Liver (tissue), 9 donors: ENCODE measurements around the gene UBALD1. TPM values are rescaled to one million over a fixed set of nuclear protein-coding genes. Genes with fewer than 3 reads are reported as not detected.

Experiments
- DNase-seq: peaks from one replicate; pipeline ENCODE4 v3.0.0-alpha.2; 2017; ENCODE audit warnings: low spot score
- H3K27ac ChIP-seq, 2 donors: one replicate each; pipeline ENCODE4 v1.7.0; 2013; ENCODE audit warnings: inconsistent platforms in 2 of 2, low read length in 2 of 2, control low read depth in 1 of 2, low read depth in 1 of 2, mild to moderate bottlenecking in 1 of 2
- H3K27me3 ChIP-seq, 4 donors: one replicate each; pipeline versions ENCODE4 v1.6.1 to v1.7.0; 2013; ENCODE audit warnings: low read length in 3 of 4, inconsistent platforms in 1 of 4, mild to moderate bottlenecking in 1 of 4, moderate library complexity in 1 of 4; ENCODE audit not compliant: control insufficient read depth in 4 of 4, insufficient read depth in 4 of 4
- H3K36me3 ChIP-seq, 4 donors: one replicate each; pipeline versions ENCODE4 v1.6.1 to v1.7.0; 2013; ENCODE audit warnings: low read length in 3 of 4, mild to moderate bottlenecking in 3 of 4, low read depth in 1 of 4, moderate library complexity in 1 of 4; ENCODE audit not compliant: control insufficient read depth in 4 of 4, insufficient read depth in 3 of 4
- H3K4me1 ChIP-seq, 4 donors: one replicate each; pipeline versions ENCODE4 v1.6.1 to v1.7.0; 2013; ENCODE audit warnings: low read length in 3 of 4, mild to moderate bottlenecking in 3 of 4, moderate library complexity in 1 of 4; ENCODE audit not compliant: control insufficient read depth in 4 of 4, insufficient read depth in 4 of 4
- H3K4me3 ChIP-seq, 3 donors: one replicate each; pipeline versions ENCODE4 v1.6.1 to v1.7.0; 2013; ENCODE audit warnings: low read length in 3 of 3, control low read depth in 1 of 3, low read depth in 1 of 3, mild to moderate bottlenecking in 1 of 3
- H3K9ac ChIP-seq, 2 donors: one replicate each; pipeline ENCODE4 v1.7.0; 2013; ENCODE audit warnings: low read length in 2 of 2, mild to moderate bottlenecking in 2 of 2, moderate library complexity in 2 of 2, control low read depth in 1 of 2, low read depth in 1 of 2
- H3K9me3 ChIP-seq, 4 donors: one replicate each; pipeline versions ENCODE4 v1.6.1 to v1.7.0; 2013; ENCODE audit warnings: low read length in 3 of 4; ENCODE audit not compliant: control insufficient read depth in 4 of 4
- EGR1 ChIP-seq, 2 donors: IDR thresholded peaks; 2 replicates each; pipeline ENCODE4 v1.6.1; 2016 to 2018; ENCODE audit warnings: antibody characterized with exemption in 2 of 2, low read depth in 2 of 2
- FOXA2 ChIP-seq: IDR thresholded peaks from 2 replicates; pipeline ENCODE4 v1.6.1; 2016; ENCODE audit warnings: antibody characterized with exemption
- GABPA ChIP-seq, 2 donors: IDR thresholded peaks in 1 of 2; conservative IDR thresholded peaks in 1 of 2; 2 replicates each; pipeline ENCODE4 v1.6.1; 2016; ENCODE audit warnings: antibody characterized with exemption in 2 of 2, mild to moderate bottlenecking in 1 of 2, moderate library complexity in 1 of 2
- HNF4A ChIP-seq, 2 donors: conservative IDR thresholded peaks; 2 replicates each; pipeline ENCODE4 v1.6.1; 2016; ENCODE audit warnings: antibody characterized with exemption in 2 of 2, mild to moderate bottlenecking in 2 of 2
- HNF4G ChIP-seq: IDR thresholded peaks from 2 replicates; pipeline ENCODE4 v1.6.1; 2016; ENCODE audit warnings: antibody characterized with exemption
- JUND ChIP-seq, 2 donors: IDR thresholded peaks; 2 replicates each; pipeline ENCODE4 v1.6.1; 2016; ENCODE audit warnings: antibody characterized with exemption in 2 of 2
- NR2F2 ChIP-seq: IDR thresholded peaks from 2 replicates; pipeline ENCODE4 v1.6.1; 2016; ENCODE audit warnings: antibody characterized with exemption
- RAD21 ChIP-seq, 2 donors: IDR thresholded peaks; 2 replicates each; pipeline ENCODE4 v1.6.1; 2016; ENCODE audit warnings: antibody characterized with exemption in 2 of 2, mild to moderate bottlenecking in 2 of 2
- RXRA ChIP-seq, 2 donors: IDR thresholded peaks; 2 replicates each; pipeline ENCODE4 v1.6.1; 2017 to 2018; ENCODE audit warnings: antibody characterized with exemption in 2 of 2, mild to moderate bottlenecking in 1 of 2
- SP1 ChIP-seq: IDR thresholded peaks from 2 replicates; pipeline ENCODE4 v1.6.1; 2018; ENCODE audit warnings: antibody characterized with exemption, mild to moderate bottlenecking
- YY1 ChIP-seq: IDR thresholded peaks from 2 replicates; pipeline ENCODE4 v1.6.1; 2016; ENCODE audit warnings: antibody characterized with exemption, mild to moderate bottlenecking
- WGBS: extraction: QIAGEN DNeasy Blood & Tissue Kit; methylation state at CpG from one replicate; pipeline ENCODE4 v1.1.7; 2013; 5-methylcytosine and 5-hydroxymethylcytosine counted together
- polyA plus RNA-seq, 2 donors: library from polyadenylated mRNA; stranded (reverse) in 1 of 2; unstranded in 1 of 2; fragments of 200-250 nt in 1 of 2; fragments of >200 nt in 1 of 2; fragmentation: Nextera tagmentation in 1 of 2; extraction: Ambion mirVana in 1 of 2; gene quantifications; one replicate each; pipeline versions ENCODE4 v1.2.1 to v1.2.3, GENCODE V29; 2013 to 2015
- total RNA-seq, 2 donors: library from RNA; depleted of rRNA; stranded (reverse); fragments of >200 nt; gene quantifications; one replicate each; pipeline ENCODE4 v1.2.3, GENCODE V29; 2014
- TF ChIP-seq, protein P1 (sequence below): IDR thresholded peaks from 2 replicates; pipeline ENCODE4 v1.6.1; 2016; ENCODE audit warnings: antibody characterized with exemption
- TF ChIP-seq, protein P2 (sequence below): IDR thresholded peaks from 2 replicates; pipeline ENCODE4 v1.6.1; 2016; ENCODE audit warnings: antibody characterized with exemption
- donor health status: healthy.
- donor health status: healthy.
- donor health status: healthy.
- donor health status: healthy.
- donor health status: healthy.

UBALD1 gene
- total and polyA plus RNA-seq, 4 donors = 4.5 to 22.4 (median 7.5) TPM

DNA sequence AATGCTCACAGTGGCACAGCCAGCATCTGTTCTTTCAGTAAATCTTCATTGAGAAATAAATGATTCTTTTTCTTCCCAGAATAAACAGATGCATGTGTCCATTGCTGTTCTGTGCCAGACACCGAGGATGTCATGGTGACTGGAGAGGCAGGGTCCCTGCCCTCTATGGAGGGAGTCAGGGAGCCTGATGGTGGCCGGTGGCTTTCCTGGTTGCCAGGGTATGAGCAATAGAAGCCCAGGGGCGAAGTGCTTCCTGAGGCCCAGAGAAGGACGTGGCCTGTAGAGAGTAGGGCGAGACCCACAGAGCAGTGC, 48.7 kb upstream of the UBALD1 start:
- no peaks in the 10 kb centered on the region for H3K9me3 ChIP-seq
- H3K4me1 ChIP-seq = peaks cover 18 to 59% (median 40%) of the 10 kb centered on the region in 4 donors
- DNase-seq = no peak
- TF ChIP-seq EGR1 (IDR thresholded peaks at IDR 0.05; ENCODE audit: low read depth in 2 of 2) = no peak
- TF ChIP-seq GABPA (IDR thresholded peaks at IDR 0.05 in 1 of 2, conservative IDR thresholded peaks at IDR 0.05 in 1 of 2) = no peak
- no peak for TF ChIP-seq NR2F2
- no peak for TF ChIP-seq YY1
- TF ChIP-seq RAD21 (IDR thresholded peaks at IDR 0.05) = no peak
- no peak for TF ChIP-seq HNF4A (conservative IDR thresholded peaks at IDR 0.05)
- WGBS = 36% methylated on average over 5 of the region's 5 CpGs
- peaks cover 0 to 13% (median 5%) of the 10 kb centered on the region in 4 donors for H3K36me3 ChIP-seq
- H3K27me3 ChIP-seq = no peaks in the 10 kb centered on the region
- peak overlapping the region; percentile 95 to 96 for H3K27ac ChIP-seq
- H3K4me3 ChIP-seq = no peak overlapping the region
- peak overlapping the region; percentile 44 to 74 for H3K9ac ChIP-seq

DNA sequence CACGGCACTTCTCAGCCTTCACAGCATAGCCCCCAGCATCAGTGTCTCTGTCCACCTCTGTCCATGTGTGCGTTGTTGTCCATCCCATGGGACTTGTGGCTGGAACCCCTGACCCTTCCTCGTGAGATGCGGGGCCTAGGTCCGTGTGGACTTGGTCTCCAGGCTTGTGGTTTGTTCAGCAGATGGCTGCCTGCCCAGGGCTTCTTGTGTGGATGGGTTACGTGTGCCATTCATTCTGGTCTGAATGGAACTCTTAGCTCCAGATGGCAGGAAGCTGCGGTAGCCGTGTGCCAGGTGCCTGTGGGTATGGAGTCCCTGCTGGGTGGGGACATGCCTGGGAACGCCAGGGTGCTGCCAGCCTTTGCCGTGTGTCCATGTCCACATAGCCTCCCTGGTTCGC, 47.0 kb upstream of the UBALD1 start:
- H3K9ac ChIP-seq = no peak overlapping the region
- peaks cover 18 to 53% (median 35%) of the 10 kb centered on the region in 4 donors for H3K4me1 ChIP-seq
- H3K27me3 ChIP-seq = no peaks in the 10 kb centered on the region
- H3K27ac ChIP-seq = peak overlapping the region; percentile 32
- peaks cover 0 to 9% (median 5%) of the 10 kb centered on the region in 4 donors for H3K36me3 ChIP-seq
- H3K9me3 ChIP-seq = no peaks in the 10 kb centered on the region
- WGBS = 72% methylated on average over 11 of the region's 11 CpGs
- no peak overlapping the region for H3K4me3 ChIP-seq
- DNase-seq = no peak
- TF ChIP-seq FOXA2 = no peak
- TF ChIP-seq RAD21 (IDR thresholded peaks at IDR 0.05) = no peak
- TF ChIP-seq YY1 = no peak
- TF ChIP-seq, protein P1, sequence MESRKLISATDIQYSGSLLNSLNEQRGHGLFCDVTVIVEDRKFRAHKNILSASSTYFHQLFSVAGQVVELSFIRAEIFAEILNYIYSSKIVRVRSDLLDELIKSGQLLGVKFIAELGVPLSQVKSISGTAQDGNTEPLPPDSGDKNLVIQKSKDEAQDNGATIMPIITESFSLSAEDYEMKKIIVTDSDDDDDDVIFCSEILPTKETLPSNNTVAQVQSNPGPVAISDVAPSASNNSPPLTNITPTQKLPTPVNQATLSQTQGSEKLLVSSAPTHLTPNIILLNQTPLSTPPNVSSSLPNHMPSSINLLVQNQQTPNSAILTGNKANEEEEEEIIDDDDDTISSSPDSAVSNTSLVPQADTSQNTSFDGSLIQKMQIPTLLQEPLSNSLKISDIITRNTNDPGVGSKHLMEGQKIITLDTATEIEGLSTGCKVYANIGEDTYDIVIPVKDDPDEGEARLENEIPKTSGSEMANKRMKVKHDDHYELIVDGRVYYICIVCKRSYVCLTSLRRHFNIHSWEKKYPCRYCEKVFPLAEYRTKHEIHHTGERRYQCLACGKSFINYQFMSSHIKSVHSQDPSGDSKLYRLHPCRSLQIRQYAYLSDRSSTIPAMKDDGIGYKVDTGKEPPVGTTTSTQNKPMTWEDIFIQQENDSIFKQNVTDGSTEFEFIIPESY = no peak
- TF ChIP-seq, protein P2, sequence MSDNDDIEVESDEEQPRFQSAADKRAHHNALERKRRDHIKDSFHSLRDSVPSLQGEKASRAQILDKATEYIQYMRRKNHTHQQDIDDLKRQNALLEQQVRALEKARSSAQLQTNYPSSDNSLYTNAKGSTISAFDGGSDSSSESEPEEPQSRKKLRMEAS = no peak
- no peak for TF ChIP-seq JUND (IDR thresholded peaks at IDR 0.05)
- TF ChIP-seq EGR1 (IDR thresholded peaks at IDR 0.05; ENCODE audit: low read depth in 2 of 2) = no peak

DNA sequence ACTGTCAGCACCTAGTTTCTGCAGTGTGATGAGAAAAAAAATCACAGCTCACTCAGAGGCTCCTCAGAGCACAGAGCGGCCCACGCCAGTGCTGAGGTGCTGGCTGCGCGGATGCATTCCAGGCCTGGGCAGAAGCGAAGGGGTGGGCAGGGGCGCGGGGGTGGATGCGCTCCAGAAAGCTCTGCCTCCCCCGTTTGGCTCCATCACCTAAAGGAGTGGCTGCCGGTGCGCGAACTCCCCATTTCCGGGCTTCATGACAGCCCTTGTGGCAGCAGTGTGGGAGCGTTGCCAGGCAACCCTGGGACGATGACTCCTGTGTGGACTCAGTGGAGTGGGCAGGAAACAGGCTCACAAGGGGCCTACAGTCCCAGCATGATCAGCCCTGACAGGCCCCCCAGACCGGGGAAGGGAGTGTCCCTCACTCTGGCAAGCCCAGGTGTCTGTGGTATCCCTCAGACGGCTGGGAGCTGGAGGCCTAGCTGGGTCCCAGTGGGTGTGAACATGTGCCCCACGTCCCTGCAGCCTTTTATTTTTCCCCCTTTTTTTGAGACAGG, 45.8 kb upstream of the UBALD1 start:
- 54% methylated on average over 18 of the region's 18 CpGs for WGBS
- Histone ChIP-seq H3K27me3 (no peaks in the 10 kb centered on the region), H3K4me1 (peaks cover 15 to 42% (median 28%) of the 10 kb centered on the region in 4 donors), H3K4me3 (no peak overlapping the region), H3K9me3 (no peaks in the 10 kb centered on the region), H3K27ac (peak overlapping the region in 1 of 2 donors; percentile 53), H3K9ac (no peak overlapping the region), H3K36me3 (peaks cover 0 to 14% (median 9%) of the 10 kb centered on the region in 4 donors)
- peak; percentile 49 for DNase-seq
- TF ChIP-seq YY1 = no peak
- TF ChIP-seq, protein P2 = no peak
- TF ChIP-seq HNF4G = no peak
- TF ChIP-seq RXRA (IDR thresholded peaks at IDR 0.05) = no peak
- TF ChIP-seq SP1 = no peak
- TF ChIP-seq FOXA2 = no peak
- no peak for TF ChIP-seq JUND (IDR thresholded peaks at IDR 0.05)
